Keratinocyte (primary cell): ENCODE data around the gene CMTM2. TPM values are rescaled to one million over a fixed set of nuclear protein-coding genes. Genes with fewer than 3 reads are reported as not detected.

Experiments used
- DNase-seq: peaks from one replicate; pipeline ENCODE4 v3.0.0-alpha.2; 2011; ENCODE audit warnings: low read depth, missing footprints, low spot score
- FAIRE-seq: peaks from 2 replicates; lab custom pipeline; 2011; peaks lifted over from hg19 to GRCh38; lab: Jason Lieb, UNC
- H2AFZ ChIP-seq: 2 replicates; pipeline ENCODE4 v1.6.0; 2012; ENCODE audit warnings: low read length, control low read depth, inconsistent platforms; ENCODE audit not compliant: control insufficient read depth
- H3K27ac ChIP-seq: 2 replicates; pipeline ENCODE4 v1.5.1; 2011; ENCODE audit warnings: low read length; ENCODE audit not compliant: control insufficient read depth, insufficient read depth
- H3K27me3 ChIP-seq: 3 replicates; pipeline ENCODE4 v1.6.0; 2011; ENCODE audit warnings: low read length; ENCODE audit not compliant: control insufficient read depth, insufficient read depth; ENCODE audit errors: extremely low read depth
- H3K36me3 ChIP-seq, 2 experiments: 2 replicates in 1 of 2; 3 replicates in 1 of 2; pipeline ENCODE4 v1.5.1; 2011; ENCODE audit warnings: low read length in 2 of 2, mild to moderate bottlenecking in 1 of 2; ENCODE audit not compliant: control insufficient read depth in 2 of 2, insufficient read depth in 2 of 2; ENCODE audit errors: extremely low read depth in 1 of 2
- H3K4me1 ChIP-seq: 3 replicates; pipeline ENCODE4 v1.5.1; 2011; ENCODE audit warnings: low read length; ENCODE audit not compliant: control insufficient read depth, insufficient read depth; ENCODE audit errors: extremely low read depth
- H3K4me2 ChIP-seq: 3 replicates; pipeline ENCODE4 v1.6.0; 2011; ENCODE audit warnings: low read depth, low read length; ENCODE audit not compliant: control insufficient read depth, insufficient read depth; ENCODE audit errors: extremely low read depth
- H3K4me3 ChIP-seq, 3 experiments: fragments of 200-600 bp in 1 of 3; sonication (generic) in 1 of 3; 2 replicates in 2 of 3; 3 replicates in 1 of 3; pipeline ENCODE4 v1.5.1; 2011 to 2016; ENCODE audit warnings: low read length in 3 of 3, mild to moderate bottlenecking in 3 of 3, control low read depth in 2 of 3, inconsistent platforms in 1 of 3, low read depth in 1 of 3, mixed read lengths in 1 of 3, mixed run types in 1 of 3, moderate library complexity in 1 of 3; ENCODE audit not compliant: control insufficient read depth in 2 of 3, insufficient read depth in 2 of 3; ENCODE audit errors: extremely low read depth in 1 of 3
- H3K79me2 ChIP-seq: 2 replicates; pipeline ENCODE4 v1.6.0; 2012; ENCODE audit warnings: low read length; ENCODE audit not compliant: control insufficient read depth, insufficient read depth
- H3K9ac ChIP-seq: 3 replicates; pipeline ENCODE4 v1.6.0; 2011; ENCODE audit warnings: low read length; ENCODE audit not compliant: control insufficient read depth, insufficient read depth; ENCODE audit errors: extremely low read depth
- H3K9me1 ChIP-seq: 3 replicates; pipeline ENCODE4 v1.6.0; 2011; ENCODE audit warnings: low read length; ENCODE audit not compliant: control insufficient read depth, insufficient read depth; ENCODE audit errors: extremely low read depth
- H3K9me3 ChIP-seq: 2 replicates; pipeline ENCODE4 v1.5.1; 2012; ENCODE audit warnings: low read depth, low read length; ENCODE audit not compliant: control insufficient read depth
- H4K20me1 ChIP-seq: 3 replicates; pipeline ENCODE4 v1.6.0; 2011; ENCODE audit warnings: low read length; ENCODE audit not compliant: control insufficient read depth, insufficient read depth; ENCODE audit errors: extremely low read depth
- EZH2 ChIP-seq: IDR thresholded peaks from one replicate; pipeline ENCODE4 v1.6.1; 2012; ENCODE audit warnings: inconsistent platforms, mild to moderate bottlenecking, low read length, moderate library complexity
- dilution Hi-C: fragments of 300-500 bp; cut with MboI; formaldehyde crosslinking; loops from one replicate; pipeline ENCODE4 v1.7.0; 2020; ENCODE audit warnings: low sequenced_read_pairs; ENCODE audit not compliant: extremely low pct_ligation_motif_present
- polyA plus RNA-seq, 5 experiments: library from polyadenylated mRNA; depleted of rRNA in 3 of 5; stranded (reverse) in 3 of 5; stranded (forward) in 1 of 5; unstranded in 1 of 5; fragments of >200 nt; gene quantifications; 1 replicate in 1 of 5; 2 replicates in 3 of 5; 3 replicates in 1 of 5; pipeline versions ENCODE4 v1.2.1 to v1.2.3, GENCODE V29; 2011 to 2012; ENCODE audit warnings: missing spikeins in 2 of 5, low read depth in 1 of 5, low replicate concordance in 1 of 5
- TF ChIP-seq, protein P1 (sequence below), 3 experiments: IDR thresholded peaks in 1 of 3; conservative IDR thresholded peaks in 1 of 3; optimal IDR thresholded peaks in 1 of 3; 2 replicates in 2 of 3; 3 replicates in 1 of 3; pipeline versions ENCODE3 to v1.5.1; 2011; ENCODE audit warnings: low read length in 3 of 3, mild to moderate bottlenecking in 3 of 3, moderate library complexity in 2 of 3, control low read depth in 1 of 3, inconsistent platforms in 1 of 3; ENCODE audit not compliant: insufficient read depth in 2 of 3; ENCODE audit errors: extremely low read depth in 1 of 3

Gene CMTM2
- polyA plus RNA-seq, 1 donor (not counting 4 experiments of a cell fraction or from before 2014, with no cell fraction given) = not detected

DNA sequence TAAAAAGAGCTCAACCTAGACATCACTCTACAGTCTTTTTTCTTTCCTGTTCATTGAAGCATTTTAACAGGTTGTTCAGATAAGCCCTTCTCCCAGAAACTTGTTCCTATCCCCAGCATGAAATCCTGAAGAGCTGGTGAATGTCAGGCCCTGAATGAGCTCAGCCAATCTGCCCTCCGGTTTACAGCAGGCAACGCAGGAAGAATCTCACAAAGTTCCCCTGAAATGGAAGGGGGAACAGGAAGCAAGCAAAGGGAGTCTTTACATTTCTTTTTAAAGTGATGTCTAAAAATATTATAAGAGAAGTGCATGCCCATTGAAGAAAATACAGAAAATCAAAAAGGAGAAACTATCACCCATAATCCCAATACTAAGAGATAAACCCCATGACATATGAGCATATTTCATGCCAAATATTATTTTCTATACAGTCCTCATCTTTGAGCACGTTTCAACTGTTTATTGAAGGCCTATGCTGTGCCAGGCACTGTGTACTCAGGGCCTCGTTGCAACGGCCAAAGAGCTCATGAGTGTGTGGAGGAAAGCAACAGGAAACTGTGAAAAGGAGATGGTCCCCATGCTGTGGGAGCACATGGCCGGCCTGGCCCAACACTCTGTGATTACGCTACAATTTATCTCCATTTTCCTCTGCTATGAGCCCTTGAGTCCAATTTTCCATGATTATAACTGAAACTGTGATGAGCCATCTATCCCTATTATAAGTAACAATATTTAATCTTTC is 35.1 kb upstream of the CMTM2 start:
- Histone ChIP-seq H3K4me1 (peaks cover 9% of the 10 kb centered on the region), H2AFZ (no peak overlapping the region), H3K27ac (no peak overlapping the region), H3K4me2 (no peak overlapping the region), H3K36me3 (peaks cover 0 to 5% of the 10 kb centered on the region in 2 experiments), H3K9me1 (no peaks in the 10 kb centered on the region), H4K20me1 (no peaks in the 10 kb centered on the region), H3K27me3 (no peaks in the 10 kb centered on the region), H3K79me2 (no peaks in the 10 kb centered on the region), H3K9ac (no peak overlapping the region), H3K4me3 (no peak overlapping the region), H3K9me3 (no peaks in the 10 kb centered on the region)
- dilution Hi-C loops = no loop called here
- no peak for TF ChIP-seq EZH2
- DNase-seq (no peak), FAIRE-seq (no peak)

DNA sequence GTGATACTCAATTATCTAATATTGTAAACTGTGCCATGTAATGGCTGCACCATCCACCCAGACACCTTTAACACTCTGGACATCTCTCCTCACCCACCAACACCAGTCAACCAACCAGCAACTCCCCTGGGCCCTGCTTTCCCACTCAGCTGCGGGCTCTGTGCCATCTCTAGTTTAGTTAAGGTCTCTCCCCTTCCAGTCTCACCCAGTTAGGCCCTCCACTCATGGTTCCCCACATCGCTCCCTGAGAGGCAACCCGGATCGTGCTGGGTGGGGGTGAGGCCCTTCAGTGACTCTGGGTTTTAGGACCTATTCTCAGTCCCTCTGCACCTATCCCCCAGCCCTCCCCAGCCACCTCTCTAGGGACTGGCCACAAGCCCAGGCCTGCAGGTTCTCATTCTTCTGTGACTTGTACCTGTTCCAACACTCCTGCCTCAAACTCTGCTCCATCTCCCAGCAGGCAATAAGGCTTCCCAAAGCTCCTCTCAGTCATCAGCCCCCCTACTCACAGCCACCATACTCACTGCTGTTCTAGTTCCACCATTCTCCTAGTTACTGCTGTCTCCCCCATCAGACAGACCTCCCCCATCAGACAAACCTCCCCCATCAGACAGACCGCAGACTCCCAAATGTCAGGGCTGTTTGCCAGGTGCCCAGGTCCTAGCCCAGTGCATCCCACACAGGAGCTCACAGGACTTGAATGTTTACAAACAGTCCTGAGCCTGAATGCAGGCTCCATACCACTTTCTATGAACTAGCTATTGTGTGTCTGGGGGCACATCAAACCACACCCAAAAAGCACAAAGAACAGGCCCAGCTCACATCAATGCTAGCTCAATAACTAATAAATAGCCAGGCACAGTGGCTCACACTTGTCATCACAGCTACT is 31.9 kb upstream of the CMTM2 start:
- H3K4me3 ChIP-seq = no peak overlapping the region
- H3K27me3 ChIP-seq = no peaks in the 10 kb centered on the region
- no peak overlapping the region for H3K27ac ChIP-seq
- no peak overlapping the region for H2AFZ ChIP-seq
- no peaks in the 10 kb centered on the region for H3K79me2 ChIP-seq
- dilution Hi-C loops = no loop called here
- H3K4me1 ChIP-seq = peaks cover 25% of the 10 kb centered on the region
- FAIRE-seq (no peak), DNase-seq (no peak)
- H3K36me3 ChIP-seq = no peaks in the 10 kb centered on the region
- H4K20me1 ChIP-seq = no peaks in the 10 kb centered on the region
- H3K4me2 ChIP-seq = no peak overlapping the region
- no peaks in the 10 kb centered on the region for H3K9me3 ChIP-seq
- no peaks in the 10 kb centered on the region for H3K9me1 ChIP-seq
- no peak overlapping the region for H3K9ac ChIP-seq
- TF ChIP-seq EZH2 = no peak
- TF ChIP-seq, protein P1, sequence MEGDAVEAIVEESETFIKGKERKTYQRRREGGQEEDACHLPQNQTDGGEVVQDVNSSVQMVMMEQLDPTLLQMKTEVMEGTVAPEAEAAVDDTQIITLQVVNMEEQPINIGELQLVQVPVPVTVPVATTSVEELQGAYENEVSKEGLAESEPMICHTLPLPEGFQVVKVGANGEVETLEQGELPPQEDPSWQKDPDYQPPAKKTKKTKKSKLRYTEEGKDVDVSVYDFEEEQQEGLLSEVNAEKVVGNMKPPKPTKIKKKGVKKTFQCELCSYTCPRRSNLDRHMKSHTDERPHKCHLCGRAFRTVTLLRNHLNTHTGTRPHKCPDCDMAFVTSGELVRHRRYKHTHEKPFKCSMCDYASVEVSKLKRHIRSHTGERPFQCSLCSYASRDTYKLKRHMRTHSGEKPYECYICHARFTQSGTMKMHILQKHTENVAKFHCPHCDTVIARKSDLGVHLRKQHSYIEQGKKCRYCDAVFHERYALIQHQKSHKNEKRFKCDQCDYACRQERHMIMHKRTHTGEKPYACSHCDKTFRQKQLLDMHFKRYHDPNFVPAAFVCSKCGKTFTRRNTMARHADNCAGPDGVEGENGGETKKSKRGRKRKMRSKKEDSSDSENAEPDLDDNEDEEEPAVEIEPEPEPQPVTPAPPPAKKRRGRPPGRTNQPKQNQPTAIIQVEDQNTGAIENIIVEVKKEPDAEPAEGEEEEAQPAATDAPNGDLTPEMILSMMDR (optimal IDR thresholded peaks at IDR 0.05 in 1 of 3, IDR thresholded peaks at IDR 0.05 in 1 of 3, conservative IDR thresholded peaks at IDR 0.05 in 1 of 3; ENCODE audit: extremely low read depth in 1 of 3, insufficient read depth in 2 of 3, low read length in 3 of 3) = no peak
